Naive thymus-derived CD8-positive, alpha-beta T cell (primary cell): ENCODE data around the gene CADM4. TPM values are rescaled to one million over a fixed set of nuclear protein-coding genes. Genes with fewer than 3 reads are reported as not detected.
"Not testable (repeated sequence)": the region's sequence is repeated elsewhere in the genome, so short reads cannot be mapped to it uniquely, and the experiment has no call there.

Source experiments
- ATAC-seq, 2 donors: fragments of 150-1000 bp; cut with Tn5 transposase in 1 of 2; sonication (Bioruptor Pico), chemical (Tn5 transposase) in 1 of 2; 1 replicate in 1 of 2; 2 replicates in 1 of 2; pipeline ENCODE4 v1.10.0; 2021; ENCODE audit warnings: mild to moderate bottlenecking in 2 of 2, moderate library complexity in 2 of 2
- POLR2A ChIA-PET: fragments of 350-600 bp; sonication (Branson Sonifier 250); formaldehyde crosslinking; loops from one replicate; lab custom pipeline; 2021; ENCODE audit warnings: antibody characterized with exemption; lab: Charles Lee
- DNase-seq, 10 donors: peaks; one replicate each; pipeline versions ENCODE4 v3.0.0 to v3.0.0-alpha.2; 2020 to 2022
- H3K27ac Mint-ChIP-seq, 10 donors: one replicate each; pipeline ENCODE4 v1.8.0; 2020 to 2022; ENCODE audit warnings: mild to moderate bottlenecking in 10 of 10, mixed read lengths in 10 of 10, moderate library complexity in 4 of 10, inconsistent platforms in 1 of 10
- H3K27me3 Mint-ChIP-seq, 5 donors: one replicate each; pipeline ENCODE4 v1.8.0; 2021 to 2022; ENCODE audit warnings: mixed read lengths in 5 of 5
- H3K36me3 Mint-ChIP-seq, 3 donors: one replicate each; pipeline ENCODE4 v1.8.0; 2020 to 2022; ENCODE audit warnings: mixed read lengths in 3 of 3, mild to moderate bottlenecking in 2 of 3, inconsistent platforms in 1 of 3
- H3K4me1 Mint-ChIP-seq, 4 donors: one replicate each; pipeline ENCODE4 v1.8.0; 2021 to 2022; ENCODE audit warnings: mixed read lengths in 4 of 4
- H3K4me3 Mint-ChIP-seq, 10 donors: one replicate each; pipeline ENCODE4 v1.8.0; 2020 to 2022; ENCODE audit warnings: mild to moderate bottlenecking in 10 of 10, mixed read lengths in 10 of 10, moderate library complexity in 6 of 10, inconsistent platforms in 1 of 10
- H3K9me3 Mint-ChIP-seq, 9 donors: one replicate each; pipeline ENCODE4 v1.8.0; 2020 to 2022; ENCODE audit warnings: mixed read lengths in 9 of 9, mild to moderate bottlenecking in 3 of 9, inconsistent platforms in 1 of 9, moderate library complexity in 1 of 9
- polyA plus RNA-seq, 3 donors: library from polyadenylated mRNA; unstranded; fragments of 300-500 nt; fragmentation: Illumina TruSeq; gene quantifications; one replicate each; pipeline ENCODE4 v1.2.3, GENCODE V29; 2021
- total RNA-seq, 8 experiments: library from RNA in 2 of 8; stranded (reverse) in 2 of 8; gene quantifications; one replicate each; pipeline ENCODE4 v1.2.3 and lab custom pipeline; 2021 to 2026

CADM4 gene
- total and polyA plus RNA-seq, 5 experiments from 2014 or later = 0.39 to 0.63 TPM; not detected in 3

DNA sequence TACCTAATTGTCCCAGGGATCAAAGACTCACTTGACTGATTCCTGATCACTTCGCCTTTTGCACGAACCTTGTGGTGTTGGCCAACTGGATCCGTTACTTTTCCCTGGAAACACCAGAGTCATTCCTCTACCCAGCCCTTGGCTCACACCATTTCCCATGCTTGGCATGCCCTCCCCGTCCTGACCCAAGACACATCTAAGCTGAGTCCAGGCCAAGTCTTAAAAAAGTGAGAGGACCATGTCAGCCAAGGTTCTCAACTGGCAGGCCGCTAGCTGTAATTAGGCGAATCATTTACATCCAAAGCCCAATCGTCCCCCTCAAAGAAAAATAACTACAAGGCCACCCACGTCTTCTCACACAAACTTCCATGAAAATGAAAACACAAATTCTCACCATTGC, 18.8 kb upstream of the CADM4 start:
- Mint-ChIP-seq H3K27ac (no peak overlapping the region), H3K4me3 (no peak overlapping the region), H3K27me3 (no peaks in the 10 kb centered on the region), H3K36me3 (peaks cover 7 to 13% (median 8%) of the 10 kb centered on the region in 3 donors), H3K4me1 (peaks cover under 1 to 6% (median 2%) of the 10 kb centered on the region in 4 donors), H3K9me3 (peaks cover 0 to 13% (median 3%) of the 10 kb centered on the region in 9 donors)
- POLR2A ChIA-PET = interaction anchor here (1.0 to 1.3 kb wide), 2 partner anchors 10 to 102 kb away, joined by 4 to 6 read pairs; no protein-coding TSS in a partner anchor
- DNase-seq (no peak), ATAC-seq (no peak)

DNA sequence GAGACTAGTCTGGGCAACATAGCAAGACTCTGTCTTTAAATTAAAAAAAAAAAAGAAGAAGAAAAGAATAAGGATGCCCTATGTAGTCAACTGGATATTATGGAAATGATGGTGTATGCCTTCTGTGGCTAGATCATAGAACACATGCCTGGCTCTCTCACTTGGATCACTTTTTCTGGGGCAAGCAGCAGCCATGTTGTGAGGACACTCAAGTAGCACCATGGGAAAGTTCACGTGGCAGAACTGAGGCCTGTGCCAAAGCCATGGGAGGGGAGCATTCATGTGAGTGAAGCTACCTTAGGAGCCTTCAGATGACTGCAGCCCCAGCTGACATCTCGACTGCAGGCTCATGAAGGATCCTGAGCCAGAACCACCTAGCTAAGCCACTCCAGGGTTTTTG, 18.4 kb upstream of the CADM4 start:
- Mint-ChIP-seq H3K4me3 (no peak overlapping the region), H3K4me1 (peaks cover 0 to 6% (median under 1%) of the 10 kb centered on the region in 4 donors), H3K27me3 (no peaks in the 10 kb centered on the region), H3K27ac (peak overlapping the region in 1 of 10 donors; percentile 66), H3K9me3 (peaks cover 0 to 13% (median 3%) of the 10 kb centered on the region in 9 donors), H3K36me3 (peaks cover 7 to 13% (median 8%) of the 10 kb centered on the region in 3 donors)
- ATAC-seq (no peak), DNase-seq (no peak)
- POLR2A ChIA-PET = interaction anchor here (1.0 to 1.3 kb wide), 2 partner anchors 10 to 102 kb away, joined by 4 to 6 read pairs; no protein-coding TSS in a partner anchor

DNA sequence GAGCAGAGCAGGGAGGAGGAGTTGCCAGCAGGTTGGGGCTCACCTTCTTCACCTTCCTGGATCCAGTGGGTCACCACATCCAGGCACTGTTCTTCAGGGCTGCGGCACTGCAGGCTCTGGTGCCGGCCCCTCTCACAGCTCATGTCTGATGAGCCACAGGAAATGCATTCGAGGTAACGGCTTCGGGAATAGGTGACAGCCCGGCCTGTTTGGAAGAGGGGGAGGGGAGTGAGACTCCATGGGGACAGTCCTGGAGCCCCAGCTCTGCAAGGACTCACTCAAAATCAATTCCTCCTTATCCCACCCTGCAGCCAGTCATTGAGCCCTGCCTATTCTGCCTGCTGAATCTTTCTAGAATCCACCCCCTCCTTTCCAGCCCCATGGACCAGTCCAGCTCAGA, 16.8 kb upstream of the CADM4 start:
- Mint-ChIP-seq H3K4me1 (peaks cover 0 to 6% (median 0%) of the 10 kb centered on the region in 4 donors), H3K27me3 (no peaks in the 10 kb centered on the region), H3K36me3 (peaks cover 6 to 13% (median 7%) of the 10 kb centered on the region in 3 donors), H3K9me3 (peaks cover 0 to 13% (median 3%) of the 10 kb centered on the region in 9 donors), H3K4me3 (no peak overlapping the region), H3K27ac (no peak overlapping the region)
- DNase-seq (no peak), ATAC-seq (no peak)
- POLR2A ChIA-PET = no interaction called here

- H3K4me3 Mint-ChIP-seq = no peak overlapping the region
- H3K36me3 Mint-ChIP-seq = peaks cover 0 to 8% (median 8%) of the 10 kb centered on the region in 3 donors
- H3K27me3 Mint-ChIP-seq = no peaks in the 10 kb centered on the region
- POLR2A ChIA-PET = interaction anchor here (1.2 kb wide), 1 partner anchor 34 kb away, joined by 4 read pairs; no protein-coding TSS in a partner anchor
- H3K27ac Mint-ChIP-seq = no peak overlapping the region
- no peak for DNase-seq
- H3K9me3 Mint-ChIP-seq = peaks cover 0 to 2% (median 0%) of the 10 kb centered on the region in 9 donors
- peaks cover 0 to 5% (median 0%) of the 10 kb centered on the region in 4 donors for H3K4me1 Mint-ChIP-seq
- no peak for ATAC-seq
Observed at GRCh38 chr19:43652546-43652874, 12.9 kb upstream of the CADM4 start.

GRCh38 chr19:43651758-43652545, 12.3 kb upstream of the CADM4 start:
- ATAC-seq = peak; percentile 25 to 44
- POLR2A ChIA-PET = interaction anchor here (0.7 to 1.2 kb wide), 2 partner anchors 34 to 55 kb away, joined by 4 to 5 read pairs; partner anchors contain the start of gene ZNF576
- Mint-ChIP-seq H3K4me3 (no peak overlapping the region), H3K36me3 (peaks cover 0 to 8% (median 5%) of the 10 kb centered on the region in 3 donors), H3K27me3 (no peaks in the 10 kb centered on the region), H3K4me1 (peaks cover 0 to 2% (median 0%) of the 10 kb centered on the region in 4 donors), H3K9me3 (peaks cover 0 to 2% (median 0%) of the 10 kb centered on the region in 9 donors), H3K27ac (peak overlapping the region in 2 of 10 donors; percentile 52 to 70)
- DNase-seq = peak in 4 of 10 donors; percentile 19 to 37 (median 24)

DNA sequence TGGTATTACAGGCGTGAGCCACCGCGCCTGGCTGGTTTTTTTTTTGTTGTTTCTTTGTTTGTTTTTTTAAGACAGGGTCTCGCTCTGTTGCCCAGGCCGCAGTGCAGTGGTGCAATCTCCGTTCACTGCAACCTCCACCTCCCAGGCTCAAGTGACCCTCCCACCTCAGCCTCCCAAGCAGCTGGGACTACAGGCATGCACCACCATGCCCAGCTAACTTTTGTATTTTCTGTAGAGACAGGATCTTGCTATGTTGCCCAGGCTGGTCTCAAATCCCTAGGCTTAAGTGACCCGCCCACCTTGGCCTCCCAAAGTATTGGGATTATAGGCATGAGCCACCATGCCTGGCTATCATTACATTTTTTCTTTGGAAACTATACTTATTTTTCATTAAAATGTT, 10.6 kb upstream of the CADM4 start:
- H3K4me1 Mint-ChIP-seq, H3K27ac Mint-ChIP-seq, ATAC-seq, H3K4me3 Mint-ChIP-seq, POLR2A ChIA-PET, H3K27me3 Mint-ChIP-seq, H3K9me3 Mint-ChIP-seq, H3K36me3 Mint-ChIP-seq, DNase-seq: not testable (repeated sequence)

DNA sequence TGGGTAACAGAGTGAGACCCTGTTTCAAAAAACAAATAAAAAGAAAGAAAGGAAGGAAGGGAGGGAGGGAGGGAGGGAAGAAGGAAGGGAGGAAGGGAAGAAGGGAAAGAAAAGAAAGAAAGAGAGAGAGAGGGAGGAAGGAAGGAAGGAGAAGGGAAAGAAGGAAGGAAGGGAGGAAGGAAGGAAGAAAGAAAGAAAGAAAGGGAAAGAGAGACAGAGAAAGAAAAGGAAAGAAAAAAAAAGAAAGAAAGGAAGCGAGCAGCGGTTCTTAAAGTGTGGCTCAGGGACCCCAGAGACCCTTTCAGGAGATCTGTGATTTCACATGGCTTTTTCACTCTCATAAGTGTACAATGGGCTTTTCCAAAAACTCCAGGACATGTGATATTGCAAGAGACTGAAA, 9.9 kb upstream of the CADM4 start:
- Mint-ChIP-seq H3K4me1 (peaks cover 0 to under 1% (median 0%) of the 10 kb centered on the region in 4 donors), H3K4me3 (no peak overlapping the region), H3K9me3 (peaks cover 0 to 3% (median 0%) of the 10 kb centered on the region in 9 donors), H3K36me3 (peaks cover 0 to 6% (median 3%) of the 10 kb centered on the region in 3 donors), H3K27me3 (no peaks in the 10 kb centered on the region), H3K27ac (peak overlapping the region in 1 of 10 donors; percentile 0)
- ATAC-seq (no peak), DNase-seq (no peak)
- POLR2A ChIA-PET = no interaction called here

- POLR2A ChIA-PET = no interaction called here
- Mint-ChIP-seq H3K9me3 (peaks cover 0 to 3% (median 0%) of the 10 kb centered on the region in 9 donors), H3K4me3 (no peak overlapping the region), H3K27ac (no peak overlapping the region), H3K27me3 (no peaks in the 10 kb centered on the region), H3K36me3 (peaks cover 0 to 6% (median 2%) of the 10 kb centered on the region in 3 donors), H3K4me1 (no peaks in the 10 kb centered on the region)
- no peak for ATAC-seq
- DNase-seq = no peak
Observed at GRCh38 chr19:43648633-43649032, 9.0 kb upstream of the CADM4 start.

GRCh38 chr19:43644181-43644580, 4.5 kb upstream of the CADM4 start:
- POLR2A ChIA-PET = interaction anchor here (0.7 kb wide), 1 partner anchor 10 kb away, joined by 3 read pairs; no protein-coding TSS in a partner anchor
- H3K27ac Mint-ChIP-seq = peak overlapping the region in 1 of 10 donors; percentile 3
- peaks cover 3 to 16% (median 4%) of the 10 kb centered on the region in 5 donors for H3K27me3 Mint-ChIP-seq
- DNase-seq (no peak), ATAC-seq (no peak)
- peaks cover 2 to 16% (median 10%) of the 10 kb centered on the region in 4 donors for H3K4me1 Mint-ChIP-seq
- H3K36me3 Mint-ChIP-seq = peaks cover 0 to 6% (median 2%) of the 10 kb centered on the region in 3 donors
- H3K4me3 Mint-ChIP-seq = peak overlapping the region in 1 of 10 donors; percentile 3
- H3K9me3 Mint-ChIP-seq = peaks cover 0 to 3% (median 0%) of the 10 kb centered on the region in 9 donors

GRCh38 chr19:43643326-43643725, 3.7 kb upstream of the CADM4 start:
- DNase-seq (no peak), ATAC-seq (no peak)
- Mint-ChIP-seq H3K36me3 (peaks cover 0 to 6% (median 2%) of the 10 kb centered on the region in 3 donors), H3K4me1 (peaks cover 8 to 25% (median 17%) of the 10 kb centered on the region in 4 donors), H3K27ac (no peak overlapping the region), H3K4me3 (no peak overlapping the region), H3K9me3 (peaks cover 0 to 3% (median 0%) of the 10 kb centered on the region in 9 donors), H3K27me3 (peaks cover 8 to 24% (median 13%) of the 10 kb centered on the region in 5 donors)
- POLR2A ChIA-PET = no interaction called here

DNA sequence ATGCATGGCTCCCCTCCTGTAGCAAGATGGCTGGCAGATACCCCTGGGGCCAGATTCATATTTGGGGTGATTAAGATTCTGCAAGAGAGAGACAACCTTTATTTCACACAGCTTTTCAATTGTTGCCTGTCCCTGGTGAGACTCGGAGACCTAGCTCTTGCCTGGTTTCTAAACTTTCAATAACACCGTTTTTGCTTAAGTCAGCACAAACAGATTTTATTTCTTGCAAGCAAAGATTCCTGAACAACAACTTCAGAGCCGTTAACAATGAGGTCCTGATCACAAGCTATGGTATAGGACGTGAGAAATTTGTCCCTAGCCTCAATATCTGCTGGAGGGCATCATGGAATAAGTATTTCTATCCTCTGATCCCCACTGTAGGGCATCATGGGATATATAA, 2.9 kb upstream of the CADM4 start:
- ATAC-seq (no peak), DNase-seq (no peak)
- peaks cover 0 to 6% (median 0%) of the 10 kb centered on the region in 3 donors for H3K36me3 Mint-ChIP-seq
- H3K4me3 Mint-ChIP-seq = no peak overlapping the region
- peaks cover 0 to 3% (median 0%) of the 10 kb centered on the region in 9 donors for H3K9me3 Mint-ChIP-seq
- POLR2A ChIA-PET = no interaction called here
- peaks cover 8 to 25% (median 17%) of the 10 kb centered on the region in 4 donors for H3K4me1 Mint-ChIP-seq
- no peak overlapping the region for H3K27ac Mint-ChIP-seq
- H3K27me3 Mint-ChIP-seq = peaks cover 11 to 29% (median 17%) of the 10 kb centered on the region in 5 donors

- POLR2A ChIA-PET = no interaction called here
- H3K4me1 Mint-ChIP-seq = peaks cover 8 to 25% (median 17%) of the 10 kb centered on the region in 4 donors
- ATAC-seq = no peak
- H3K36me3 Mint-ChIP-seq = peaks cover 0 to 3% (median 0%) of the 10 kb centered on the region in 3 donors
- peaks cover 14 to 37% (median 22%) of the 10 kb centered on the region in 5 donors for H3K27me3 Mint-ChIP-seq
- H3K9me3 Mint-ChIP-seq = peaks cover 0 to 1% (median 0%) of the 10 kb centered on the region in 9 donors
- peak overlapping the region; percentile 58 to 82 (median 70) for H3K4me3 Mint-ChIP-seq
- H3K27ac Mint-ChIP-seq = peak overlapping the region in 4 of 10 donors; percentile 22 to 74 (median 42)
- DNase-seq = no peak
Observed at GRCh38 chr19:43641333-43641732, 1.7 kb upstream of the CADM4 start.

- DNase-seq = no peak
- H3K4me3 Mint-ChIP-seq = peak overlapping the region; percentile 64 to 85 (median 78)
- peak overlapping the region in 5 of 10 donors; percentile 56 to 88 (median 63) for H3K27ac Mint-ChIP-seq
- ATAC-seq = no peak
- H3K36me3 Mint-ChIP-seq = no peaks in the 10 kb centered on the region
- H3K9me3 Mint-ChIP-seq = no peaks in the 10 kb centered on the region
- POLR2A ChIA-PET = no interaction called here
- H3K4me1 Mint-ChIP-seq = peaks cover 8 to 28% (median 17%) of the 10 kb centered on the region in 4 donors
- H3K27me3 Mint-ChIP-seq = peaks cover 14 to 41% (median 22%) of the 10 kb centered on the region in 5 donors
Observed at GRCh38 chr19:43640424-43640757, 741 bp upstream of the CADM4 start.
